GM12875 (cell line): Measurements from ENCODE around the gene VPS37B.

ENCODE experiments used
- H3K4me3 ChIP-seq: one replicate; pipeline ENCODE4 v1.5.1; 2011; ENCODE audit warnings: low read depth, low read length, control low read depth
- CTCF ChIP-seq: IDR thresholded peaks from 2 replicates; pipeline ENCODE4 v1.5.1; 2011; ENCODE audit warnings: low read depth, mild to moderate bottlenecking, control low read depth, inconsistent platforms, low read length, moderate library complexity, borderline replicate concordance; ENCODE audit not compliant: insufficient read depth

Gene VPS37B

DNA sequence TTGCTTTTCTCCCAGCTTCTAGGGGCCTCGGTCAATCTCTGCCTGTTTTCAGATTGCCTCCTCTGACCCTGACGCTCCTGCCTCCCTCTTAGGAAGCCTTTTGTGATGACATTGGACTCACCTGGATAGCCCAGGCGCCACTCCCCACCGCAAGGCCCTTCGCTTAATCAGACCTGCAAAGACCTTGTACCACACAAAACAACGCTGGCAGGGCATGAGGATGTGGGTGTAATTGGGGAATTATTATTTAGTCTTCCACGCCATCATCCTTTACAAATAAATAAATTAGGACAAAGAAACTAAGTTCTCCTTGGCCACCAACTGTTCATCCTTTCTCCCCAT lies 7.7 kb upstream of the VPS37B start:
- H3K4me3 ChIP-seq, result no peak overlapping the region
- no peak for TF ChIP-seq CTCF

GRCh38 chr12:122902854-122903692 lies 7.1 kb upstream of the VPS37B start:
- H3K4me3 ChIP-seq, result no peak overlapping the region
- no peak for TF ChIP-seq CTCF

DNA sequence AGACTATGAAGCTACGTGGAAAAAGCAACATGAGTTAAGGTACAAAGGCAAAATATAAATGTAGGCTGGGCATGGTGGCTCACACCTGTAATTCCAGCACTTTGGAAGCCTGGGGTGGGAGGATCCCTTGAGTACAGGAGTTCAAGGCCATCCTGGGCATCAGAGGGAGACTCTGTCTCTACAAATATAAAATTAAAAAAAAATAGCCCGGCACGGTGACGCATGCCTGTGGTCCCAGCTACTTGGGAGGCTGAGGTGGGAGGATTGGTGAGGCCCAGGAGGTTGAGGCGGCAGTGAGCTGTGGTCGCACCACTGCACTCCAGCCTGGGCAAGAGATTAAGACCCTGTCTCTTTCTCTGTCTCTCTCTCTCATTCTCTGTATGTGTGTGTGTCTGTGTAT lies 4.0 kb upstream of the VPS37B start:
- no peak for TF ChIP-seq CTCF
- no peak overlapping the region for H3K4me3 ChIP-seq

DNA sequence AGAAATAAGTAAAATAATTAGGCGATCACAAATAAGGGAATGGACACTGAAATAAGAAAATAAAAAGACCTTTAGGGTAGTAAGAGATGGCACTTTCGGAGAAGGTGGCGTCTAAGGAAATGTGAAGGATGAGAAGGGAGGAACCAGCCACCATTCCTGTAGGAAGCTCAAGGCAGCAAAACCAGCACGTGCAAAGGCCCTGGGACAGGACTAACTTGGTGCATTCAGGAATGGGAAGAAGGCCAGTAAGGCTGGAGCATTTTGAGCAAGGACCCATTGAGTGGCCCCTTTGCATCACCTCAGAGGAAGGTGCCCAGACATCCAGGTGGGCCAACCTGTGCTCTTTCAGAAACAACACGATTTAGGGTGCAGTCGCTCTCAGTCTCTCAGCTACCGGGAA lies 738 bp upstream of the VPS37B start:
- H3K4me3 ChIP-seq, result no peak overlapping the region
- no peak for TF ChIP-seq CTCF

- no peak for TF ChIP-seq CTCF
- H3K4me3 ChIP-seq, result peak overlapping the region; percentile 56
These were observed 612 bp downstream of the VPS37B start for GRCh38 chr12:122895320-122895703.

GRCh38 chr12:122894193-122895121 lies 1.5 kb downstream of the VPS37B start:
- no peak overlapping the region for H3K4me3 ChIP-seq
- TF ChIP-seq CTCF, result no peak
